HEK293T (cell line): ENCODE results near the gene LRRC57.

Experiments used
- ARNT ChIP-seq: fragments of 450-650 bp; IDR thresholded peaks from 2 replicates; pipeline ENCODE4 v1.6.1; 2017; ENCODE audit warnings: mild to moderate bottlenecking
- BHLHE40 ChIP-seq: fragments of 450-650 bp; IDR thresholded peaks from 2 replicates; pipeline ENCODE4 v1.6.1; 2016; ENCODE audit warnings: mild to moderate bottlenecking, moderate library complexity, borderline replicate concordance
- ELF4 ChIP-seq: fragments of 450-650 bp; IDR thresholded peaks from 2 replicates; pipeline ENCODE4 v1.6.1; 2017; ENCODE audit warnings: antibody characterized with exemption
- FOXM1 ChIP-seq: fragments of 450-650 bp; IDR thresholded peaks from 2 replicates; pipeline ENCODE4 v1.6.1; 2017; ENCODE audit warnings: mild to moderate bottlenecking, borderline replicate concordance
- HDGF ChIP-seq: fragments of 450-650 bp; IDR thresholded peaks from 2 replicates; pipeline ENCODE4 v1.6.1; 2017; ENCODE audit warnings: antibody characterized with exemption, borderline replicate concordance
- L3MBTL2 ChIP-seq: fragments of 450-650 bp; conservative IDR thresholded peaks from 2 replicates; pipeline ENCODE4 v1.6.1; 2016; ENCODE audit warnings: mild to moderate bottlenecking
- SP1 ChIP-seq: fragments of 450-650 bp; IDR thresholded peaks from 2 replicates; pipeline ENCODE4 v1.6.1; 2017
- SUZ12 ChIP-seq: fragments of 450-650 bp; IDR thresholded peaks from 2 replicates; pipeline ENCODE4 v1.6.1; 2016; ENCODE audit warnings: mild to moderate bottlenecking
- TARDBP ChIP-seq: fragments of 450-650 bp; IDR thresholded peaks from 2 replicates; pipeline ENCODE4 v1.6.1; 2016

GRCh38 chr15:42593143-42593542, 44.5 kb upstream of the LRRC57 start:
- TF ChIP-seq ARNT (no peak), SP1 (no peak), BHLHE40 (no peak), FOXM1 (no peak), SUZ12 (no peak), ELF4 (no peak), L3MBTL2 (no peak), HDGF (no peak), TARDBP (no peak)
